HAP-1 (cell line): Measurements from ENCODE around the gene PDXDC1.
A peak's percentile ranks its signal among the peaks of the same experiment; 100 is the strongest.
"Not testable (repeated sequence)": the region's sequence is repeated elsewhere in the genome, so short reads cannot be mapped to it uniquely, and the experiment has no call there.

Experiments
- DNase-seq, 2 experiments: peaks; one replicate each; pipeline ENCODE4 v3.0.0-alpha.2; 2016 to 2020; ENCODE audit warnings: low spot score in 2 of 2
- H3K27me3 ChIP-seq: fragments of 250-450 bp; sonication (Bioruptor Pico); 2 replicates; pipeline ENCODE4 v1.5.1; 2020; ENCODE audit warnings: low read depth, mild to moderate bottlenecking, moderate library complexity
- H3K36me3 ChIP-seq: fragments of 250-450 bp; sonication (Bioruptor Pico); replicated peaks from 2 replicates; pipeline ENCODE4 v1.5.1; 2020; ENCODE audit warnings: mild to moderate bottlenecking
- H3K4me1 ChIP-seq: fragments of 250-450 bp; sonication (Bioruptor Pico); 2 replicates; pipeline ENCODE4 v1.5.1; 2020; ENCODE audit warnings: mild to moderate bottlenecking
- H3K4me3 ChIP-seq: fragments of 250-450 bp; sonication (Bioruptor Pico); 2 replicates; pipeline ENCODE4 v1.5.1; 2020; ENCODE audit warnings: mild to moderate bottlenecking, moderate library complexity
- H3K9me3 ChIP-seq: fragments of 250-450 bp; sonication (Bioruptor Pico); 2 replicates; pipeline ENCODE4 v1.5.1; 2020; ENCODE audit warnings: mild to moderate bottlenecking, moderate library complexity
- in situ Hi-C: fragments of 300-500 bp; cut with MboI; formaldehyde crosslinking; loops from 3 replicates; pipeline ENCODE4 v1.14.3; 2020; ENCODE audit warnings: low sequenced_read_pairs, inconsistent platforms, mixed read lengths

PDXDC1 gene

DNA sequence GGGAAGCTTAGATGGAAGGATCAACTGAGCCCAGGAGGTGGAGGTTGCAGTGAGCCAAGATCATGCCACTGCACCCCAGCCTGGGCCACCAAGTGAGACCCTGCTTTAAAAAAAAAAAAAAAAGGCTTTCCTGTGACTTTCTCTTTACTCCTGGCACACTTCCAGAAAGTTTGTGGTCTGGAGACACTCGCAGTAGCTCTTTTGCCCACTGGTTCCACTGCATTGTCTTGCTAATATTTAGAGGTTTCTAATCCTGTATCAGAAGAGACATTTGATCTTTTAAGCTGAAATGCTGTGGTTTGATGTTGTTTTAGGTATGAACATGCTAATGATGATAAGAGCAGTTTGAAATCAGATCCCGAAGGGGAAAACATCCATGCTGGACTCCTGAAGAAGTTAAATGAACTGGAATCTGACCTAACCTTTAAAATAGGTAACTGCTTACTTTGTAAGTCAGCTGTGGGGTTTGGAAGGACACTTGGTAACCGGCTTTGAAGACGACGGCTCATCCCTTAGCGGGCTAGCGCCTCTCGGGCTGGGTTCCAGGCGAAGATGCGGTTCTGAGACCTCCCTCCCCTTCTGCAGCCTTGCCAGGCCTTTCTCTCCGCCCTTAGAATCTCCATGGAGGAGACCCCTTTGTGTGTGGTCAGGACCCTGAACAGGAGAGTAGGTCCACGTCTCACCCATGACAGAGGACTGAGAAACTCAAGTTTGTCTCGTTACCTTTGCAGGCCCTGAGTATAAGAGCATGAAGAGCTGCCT is 57.9 kb downstream of the PDXDC1 start:
- in situ Hi-C loops = no loop called here
- no peaks in the 10 kb centered on the region for H3K27me3 ChIP-seq
- DNase-seq = peak; percentile 73 to 90
- H3K9me3 ChIP-seq = no peaks in the 10 kb centered on the region
- H3K4me3 ChIP-seq = no peak overlapping the region
- peaks cover 56% of the 10 kb centered on the region for H3K36me3 ChIP-seq
- H3K4me1 ChIP-seq = peaks cover 6% of the 10 kb centered on the region

DNA sequence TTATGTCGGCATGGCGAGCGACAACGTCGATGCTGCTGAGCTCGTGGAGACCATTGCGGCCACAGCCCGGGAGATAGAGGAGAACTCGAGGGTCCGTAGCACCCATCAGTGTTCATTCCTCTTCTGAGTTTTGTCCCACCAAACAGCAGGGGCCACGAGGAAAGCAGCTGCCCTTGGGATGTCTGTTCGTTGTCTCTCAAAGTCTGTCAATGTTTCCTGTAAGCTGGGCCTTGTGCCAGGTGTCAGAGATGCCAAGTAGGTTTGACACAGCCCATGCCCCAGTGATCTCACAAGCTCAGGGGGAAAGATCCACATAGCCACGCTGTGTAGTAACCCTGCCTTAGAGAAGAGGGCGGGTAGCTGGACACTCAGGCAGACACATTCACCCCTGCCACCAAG is 58.5 kb downstream of the PDXDC1 start:
- H3K4me3 ChIP-seq = no peak overlapping the region
- in situ Hi-C loops = no loop called here
- no peaks in the 10 kb centered on the region for H3K27me3 ChIP-seq
- no peaks in the 10 kb centered on the region for H3K9me3 ChIP-seq
- H3K4me1 ChIP-seq = peaks cover 11% of the 10 kb centered on the region
- DNase-seq = no peak
- peaks cover 62% of the 10 kb centered on the region for H3K36me3 ChIP-seq

DNA sequence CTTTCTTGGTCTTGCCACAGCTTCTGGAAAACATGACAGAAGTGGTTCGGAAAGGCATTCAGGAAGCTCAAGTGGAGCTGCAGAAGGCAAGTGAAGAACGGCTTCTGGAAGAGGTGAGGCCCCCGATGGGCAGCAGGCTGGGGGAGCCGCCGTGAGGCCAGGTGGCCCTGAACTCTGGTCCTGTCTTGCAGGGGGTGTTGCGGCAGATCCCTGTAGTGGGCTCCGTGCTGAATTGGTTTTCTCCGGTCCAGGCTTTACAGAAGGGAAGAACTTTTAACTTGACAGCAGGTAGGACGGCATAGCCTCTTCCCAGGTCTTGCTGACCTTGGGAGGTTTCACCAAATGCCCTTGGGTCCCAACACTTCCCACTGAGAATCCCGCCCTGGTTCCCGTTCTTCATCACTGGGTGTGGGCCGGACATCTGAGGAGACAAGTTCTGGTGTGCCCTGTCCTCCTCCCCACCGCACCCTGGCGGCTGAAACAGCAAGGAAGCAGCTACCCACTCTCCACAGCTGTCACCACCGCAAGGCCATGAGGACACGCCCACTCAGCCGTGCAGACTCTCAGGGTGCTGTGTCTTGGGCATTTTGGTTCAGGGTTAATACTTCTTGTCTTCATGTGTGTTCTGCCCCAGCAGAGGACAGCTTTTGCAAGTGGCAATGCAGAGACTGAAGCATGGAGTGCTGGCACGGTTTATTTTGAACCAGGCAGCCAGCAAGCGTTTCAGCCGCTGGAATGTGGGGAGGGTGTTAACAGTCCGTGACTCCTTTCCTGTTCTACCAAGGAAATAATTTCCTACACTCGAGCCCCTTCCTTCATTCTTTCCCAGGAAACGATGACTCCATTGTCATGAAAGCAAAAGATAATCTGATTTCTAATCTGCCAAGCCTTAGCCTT is 59.7 kb downstream of the PDXDC1 start:
- H3K4me3 ChIP-seq = no peak overlapping the region
- DNase-seq = no peak
- no peaks in the 10 kb centered on the region for H3K9me3 ChIP-seq
- no peaks in the 10 kb centered on the region for H3K27me3 ChIP-seq
- peaks cover 71% of the 10 kb centered on the region for H3K36me3 ChIP-seq
- in situ Hi-C loops = no loop called here
- H3K4me1 ChIP-seq = peaks cover 13% of the 10 kb centered on the region

DNA sequence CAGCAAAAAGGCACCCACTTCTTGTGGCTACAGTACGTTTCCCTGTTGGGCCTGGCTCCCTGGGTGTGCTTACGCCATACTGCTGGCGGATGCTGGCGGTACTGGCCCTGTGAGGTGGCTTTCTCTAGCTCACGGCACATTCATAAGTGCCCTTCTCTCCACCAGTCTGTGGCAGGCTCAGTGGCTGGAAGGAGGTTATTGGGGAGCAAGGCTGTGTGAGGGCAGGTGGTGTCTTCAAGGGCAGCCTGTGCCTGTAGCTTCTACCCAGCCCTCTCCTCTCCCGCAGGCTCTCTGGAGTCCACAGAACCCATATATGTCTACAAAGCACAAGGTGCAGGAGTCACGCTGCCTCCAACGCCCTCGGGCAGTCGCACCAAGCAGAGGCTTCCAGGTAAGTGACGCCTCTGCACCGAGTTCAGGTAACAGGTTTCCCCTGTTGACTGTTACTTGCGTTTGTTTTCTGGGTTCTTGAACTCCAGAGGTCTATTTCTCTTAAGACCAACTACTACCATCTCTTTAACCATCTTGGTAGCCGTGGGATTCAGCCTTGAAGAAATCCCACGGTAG is 60.4 kb downstream of the PDXDC1 start:
- Histone ChIP-seq H3K27me3 (no peaks in the 10 kb centered on the region), H3K9me3 (no peaks in the 10 kb centered on the region), H3K36me3 (peaks cover 78% of the 10 kb centered on the region), H3K4me3 (no peak overlapping the region), H3K4me1 (peaks cover 13% of the 10 kb centered on the region)
- no peak for DNase-seq
- in situ Hi-C loops = no loop called here

DNA sequence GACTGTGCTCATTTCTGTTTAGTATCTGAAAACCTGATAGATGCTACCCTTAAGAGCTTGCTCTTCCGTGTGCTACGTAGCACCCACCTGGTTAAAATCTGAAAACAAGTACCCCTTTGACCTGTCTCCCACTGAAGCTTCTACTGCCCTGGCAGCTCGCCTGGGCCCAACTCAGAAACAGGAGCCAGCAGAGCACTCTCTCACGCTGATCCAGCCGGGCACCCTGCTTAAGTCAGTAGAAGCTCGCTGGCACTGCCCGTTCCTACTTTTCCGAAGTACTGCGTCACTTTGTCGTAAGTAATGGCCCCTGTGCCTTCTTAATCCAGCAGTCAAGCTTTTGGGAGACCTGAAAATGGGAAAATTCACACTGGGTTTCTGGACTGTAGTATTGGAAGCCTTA is 62.2 kb downstream of the PDXDC1 start:
- Histone ChIP-seq H3K4me1 (peaks cover 13% of the 10 kb centered on the region), H3K27me3 (no peaks in the 10 kb centered on the region), H3K36me3 (peaks cover 73% of the 10 kb centered on the region), H3K4me3 (no peak overlapping the region), H3K9me3 (no peaks in the 10 kb centered on the region)
- no peak for DNase-seq
- in situ Hi-C loops = no loop called here

DNA sequence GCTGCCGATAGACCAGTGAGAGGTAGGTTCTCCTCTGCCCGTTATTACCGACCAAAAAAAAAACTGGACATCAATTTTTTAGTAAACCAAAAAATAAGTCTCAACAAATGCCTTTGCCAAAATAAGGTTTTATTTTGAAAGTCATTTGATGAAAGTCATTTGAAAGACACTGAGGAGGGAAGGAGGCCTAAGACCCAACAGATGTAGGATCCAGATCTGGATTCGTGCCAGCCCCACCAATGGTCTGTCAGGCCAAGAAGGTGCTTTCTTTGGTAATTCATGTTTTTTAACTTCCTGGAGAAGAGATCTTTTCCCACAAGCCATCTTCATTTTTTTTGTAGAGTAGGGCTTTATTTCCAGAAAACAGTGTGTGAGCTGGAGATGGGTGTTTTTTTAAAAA is 62.9 kb downstream of the PDXDC1 start:
- peaks cover 11% of the 10 kb centered on the region for H3K4me1 ChIP-seq
- no peak overlapping the region for H3K4me3 ChIP-seq
- H3K9me3 ChIP-seq = no peaks in the 10 kb centered on the region
- H3K36me3 ChIP-seq = peaks cover 70% of the 10 kb centered on the region
- DNase-seq = no peak
- in situ Hi-C loops = no loop called here
- no peaks in the 10 kb centered on the region for H3K27me3 ChIP-seq

DNA sequence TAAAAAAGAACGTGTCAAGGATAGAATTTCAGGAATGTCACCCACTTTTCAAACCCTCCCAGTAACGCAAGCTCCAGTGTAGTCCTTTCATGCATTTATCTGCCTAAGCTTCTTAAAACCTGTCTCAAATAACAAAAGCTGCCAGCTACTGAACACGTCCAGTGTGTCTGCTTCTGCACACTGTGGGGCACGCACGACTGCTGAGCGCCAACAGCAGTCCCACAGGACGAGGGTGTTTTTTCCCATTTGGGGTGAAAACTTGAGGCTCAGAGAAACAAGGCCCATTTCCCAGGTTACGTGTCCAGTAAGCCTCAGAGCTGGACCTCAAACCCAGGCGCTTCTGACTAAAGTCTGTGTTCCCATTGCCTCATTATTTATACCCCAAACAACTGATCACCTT is 63.9 kb downstream of the PDXDC1 start:
- in situ Hi-C loops = no loop called here
- DNase-seq = peak; percentile 43 to 73
- H3K4me1 ChIP-seq = peaks cover 7% of the 10 kb centered on the region
- no peaks in the 10 kb centered on the region for H3K9me3 ChIP-seq
- no peaks in the 10 kb centered on the region for H3K27me3 ChIP-seq
- no peak overlapping the region for H3K4me3 ChIP-seq
- peaks cover 61% of the 10 kb centered on the region for H3K36me3 ChIP-seq

DNA sequence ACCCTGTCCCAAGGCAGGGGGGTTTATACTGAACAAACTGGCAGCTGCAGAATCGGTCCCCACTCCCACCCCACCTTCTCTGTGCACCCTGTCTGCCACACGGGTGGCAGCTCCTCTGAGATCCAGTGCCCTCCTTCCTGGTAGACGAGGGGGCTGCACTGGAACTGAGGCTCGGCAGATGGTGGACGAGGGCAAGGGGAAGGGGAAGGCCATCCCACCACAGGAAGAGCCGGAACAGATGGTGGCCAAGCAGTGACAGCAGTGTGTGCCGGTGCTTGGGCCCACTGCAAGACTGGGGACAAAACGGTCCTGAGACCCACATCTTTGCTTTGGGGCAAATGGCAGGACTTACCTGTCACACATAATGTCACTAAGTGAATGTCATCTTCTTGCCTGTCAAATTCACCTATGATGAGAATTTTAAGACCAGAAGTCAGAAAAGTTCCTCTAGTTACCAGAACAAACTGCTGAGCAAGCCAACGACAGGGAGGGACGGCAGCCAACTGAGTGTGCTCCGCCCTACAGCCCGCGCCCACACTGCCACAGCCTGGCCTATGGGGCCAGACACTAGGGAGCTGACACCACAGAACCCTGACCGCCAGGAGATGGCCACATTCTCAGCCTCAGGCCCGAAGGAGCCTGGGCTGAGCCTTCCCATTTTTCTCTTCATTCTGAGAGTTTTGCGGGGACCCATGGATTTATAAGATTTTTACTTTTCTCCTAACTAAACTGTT is 66.6 kb downstream of the PDXDC1 start:
- Histone ChIP-seq H3K27me3 (no peaks in the 10 kb centered on the region), H3K36me3 (peaks cover 38% of the 10 kb centered on the region), H3K9me3 (no peaks in the 10 kb centered on the region), H3K4me1 (peaks cover 7% of the 10 kb centered on the region), H3K4me3 (no peak overlapping the region)
- in situ Hi-C loops = no loop called here
- DNase-seq = no peak

DNA sequence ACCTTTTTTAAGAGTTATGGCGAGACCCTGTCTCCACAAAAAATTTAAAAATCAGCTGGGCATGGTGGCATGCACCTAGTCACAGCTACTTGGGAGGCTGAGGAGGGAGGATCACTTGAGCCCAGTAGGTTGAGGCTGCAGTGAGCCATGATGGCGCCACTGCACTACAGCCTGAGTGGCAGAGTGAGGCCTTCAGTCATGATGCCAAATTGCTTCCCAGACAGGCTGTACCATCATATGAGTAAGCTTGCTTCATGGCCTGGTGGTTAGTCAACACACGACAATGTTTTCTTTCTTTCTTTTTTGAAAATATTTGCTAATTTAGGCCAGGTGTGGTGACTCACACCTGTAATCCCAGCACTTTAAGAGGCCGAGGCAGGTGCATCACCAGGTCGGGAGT is 68.5 kb downstream of the PDXDC1 start:
- H3K4me3 ChIP-seq = no peak overlapping the region
- in situ Hi-C loops = no loop called here
- DNase-seq = no peak
- no peaks in the 10 kb centered on the region for H3K27me3 ChIP-seq
- H3K4me1 ChIP-seq = peaks cover 1% of the 10 kb centered on the region
- no peaks in the 10 kb centered on the region for H3K9me3 ChIP-seq
- H3K36me3 ChIP-seq = peaks cover 19% of the 10 kb centered on the region

DNA sequence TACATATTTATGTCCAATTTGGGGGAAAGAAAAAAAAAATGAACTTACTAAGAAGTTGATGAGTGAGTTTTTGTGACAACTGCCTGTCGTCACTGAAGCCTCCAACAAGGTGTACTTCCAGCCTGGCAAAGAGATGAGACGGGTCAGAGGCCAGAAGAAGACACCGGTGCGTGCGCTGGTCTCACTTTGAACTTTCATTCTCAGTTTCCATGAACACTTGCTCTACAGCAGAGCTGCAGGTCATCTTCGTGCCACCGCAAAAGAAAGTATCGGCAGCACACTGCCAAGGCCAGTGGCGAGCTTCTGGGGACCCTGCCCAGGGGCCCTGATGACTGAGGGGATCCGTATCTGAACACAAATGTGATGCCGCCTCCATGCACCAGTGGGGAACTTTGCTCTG is 69.5 kb downstream of the PDXDC1 start:
- peaks cover 13% of the 10 kb centered on the region for H3K36me3 ChIP-seq
- H3K27me3 ChIP-seq = no peaks in the 10 kb centered on the region
- H3K4me1 ChIP-seq = no peaks in the 10 kb centered on the region
- H3K4me3 ChIP-seq = no peak overlapping the region
- DNase-seq = no peak
- in situ Hi-C loops = no loop called here
- H3K9me3 ChIP-seq = no peaks in the 10 kb centered on the region

DNA sequence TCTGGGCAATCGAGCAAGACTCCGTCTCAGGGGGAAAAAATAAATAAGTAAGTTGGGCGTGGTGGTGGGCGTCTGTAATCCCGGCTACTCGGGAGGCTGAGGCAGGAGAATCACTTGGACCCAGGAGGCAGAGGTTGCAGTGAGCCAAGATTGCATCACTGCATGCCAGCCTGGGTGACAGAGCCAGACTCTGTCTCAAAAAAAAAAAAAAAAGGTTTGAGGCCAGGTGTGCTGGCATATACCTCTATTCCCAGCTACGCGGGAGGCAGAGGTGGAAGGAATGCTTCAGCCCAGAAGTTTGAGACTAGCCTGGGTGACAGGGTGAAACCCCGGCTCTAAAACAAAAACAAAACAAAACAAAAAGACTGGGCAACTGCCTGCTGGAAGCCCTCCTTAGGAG is 70.4 kb downstream of the PDXDC1 start:
- DNase-seq, H3K9me3 ChIP-seq, H3K4me1 ChIP-seq, H3K36me3 ChIP-seq, H3K27me3 ChIP-seq, in situ Hi-C loops, H3K4me3 ChIP-seq: not testable (repeated sequence)

DNA sequence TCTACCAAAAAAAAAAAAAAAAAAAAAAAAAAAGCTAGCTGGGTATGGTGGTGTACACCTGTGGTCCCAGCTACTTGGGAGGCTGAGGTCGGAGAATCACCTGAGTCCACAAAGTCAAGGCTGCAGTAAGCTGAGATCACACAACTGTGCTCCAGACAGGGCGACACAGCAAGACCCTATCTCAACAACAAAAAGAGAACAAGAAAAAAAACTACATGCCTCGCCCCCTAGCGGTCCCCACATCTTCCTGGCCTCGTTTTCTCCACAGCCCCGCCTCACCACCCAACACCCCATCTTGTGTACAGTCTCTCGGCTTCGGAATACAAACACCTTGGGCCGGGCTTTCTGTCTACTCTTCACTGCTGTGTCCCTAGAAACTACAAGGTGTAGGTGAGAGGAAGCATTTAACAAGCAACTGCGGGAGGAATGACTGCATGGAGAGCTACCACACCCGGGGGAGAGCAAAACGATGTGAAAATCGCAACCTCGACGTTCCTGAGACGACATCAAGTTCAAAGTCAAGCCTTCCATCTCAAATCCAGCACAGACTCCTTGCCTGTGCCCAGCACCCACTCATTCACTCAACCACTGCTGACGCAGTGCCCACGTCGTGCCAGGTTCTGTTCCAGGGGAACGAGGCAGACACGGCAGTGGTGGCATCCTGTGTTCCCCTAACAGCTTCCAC is 72.0 kb downstream of the PDXDC1 start:
- Histone ChIP-seq H3K27me3 (no peaks in the 10 kb centered on the region), H3K9me3 (no peaks in the 10 kb centered on the region), H3K4me3 (no peak overlapping the region), H3K4me1 (no peaks in the 10 kb centered on the region), H3K36me3 (peaks cover 4% of the 10 kb centered on the region)
- DNase-seq = no peak
- in situ Hi-C loops = no loop called here

DNA sequence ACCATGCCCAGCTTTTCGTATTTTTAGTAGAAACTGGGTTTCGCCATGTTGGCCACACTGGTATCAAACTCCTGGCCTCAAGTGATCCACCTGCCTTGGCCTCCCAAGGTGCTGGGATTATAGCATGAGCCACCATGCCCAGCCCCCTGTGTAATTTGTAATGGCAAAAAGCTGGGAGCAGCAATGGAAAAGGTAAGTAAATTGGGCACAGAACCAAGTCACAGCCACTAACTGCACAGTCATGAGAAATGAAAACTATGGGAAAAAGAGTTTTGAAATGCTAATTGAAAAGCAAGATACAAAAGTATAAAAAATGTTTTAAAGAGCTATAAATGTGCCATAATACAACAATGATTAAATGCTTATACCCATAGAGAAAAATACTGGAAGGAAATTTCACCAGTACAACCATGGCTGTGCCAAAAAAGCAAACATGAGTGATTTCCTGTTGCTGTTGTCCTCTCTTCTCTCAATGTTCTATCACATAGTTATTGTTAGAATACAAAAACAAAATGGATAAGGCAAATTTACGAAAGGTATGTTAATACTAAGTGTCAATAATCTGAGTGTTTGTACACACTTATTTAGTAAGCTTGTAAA is 74.9 kb downstream of the PDXDC1 start:
- Histone ChIP-seq H3K27me3 (no peaks in the 10 kb centered on the region), H3K4me3 (no peak overlapping the region), H3K9me3 (no peaks in the 10 kb centered on the region), H3K4me1 (no peaks in the 10 kb centered on the region), H3K36me3 (peaks cover 4% of the 10 kb centered on the region)
- in situ Hi-C loops = no loop called here
- no peak for DNase-seq
